ENCODE results near the gene CHI3L1.

The CHI3L1 gene

GRCh38 chr1:203165800-203166161 lies 20.7 kb downstream of the CHI3L1 start:
- Histone ChIP-seq H3K4me3 (no peak overlapping the region), H3K27ac (no peak overlapping the region)
- no peak for TF ChIP-seq CTCF (IDR thresholded peaks at IDR 0.05)
- DNase-seq (ENCODE audit: low spot score), result no peak

GRCh38 chr1:203165101-203165799 lies 21.3 kb downstream of the CHI3L1 start:
- Histone ChIP-seq H3K4me3 (no peak overlapping the region), H3K27ac (no peak overlapping the region)
- no peak for DNase-seq (ENCODE audit: low spot score)
- TF ChIP-seq CTCF (IDR thresholded peaks at IDR 0.05), result no peak

- H3K27ac ChIP-seq, result no peak overlapping the region
- no peak overlapping the region for H3K4me3 ChIP-seq
- no peak for TF ChIP-seq CTCF (IDR thresholded peaks at IDR 0.05)
- DNase-seq (ENCODE audit: low spot score), result no peak
Measured at GRCh38 chr1:203163891-203164635, 22.4 kb downstream of the CHI3L1 start.

- H3K27ac ChIP-seq, result no peak overlapping the region
- H3K4me3 ChIP-seq, result no peak overlapping the region
- no peak for DNase-seq (ENCODE audit: low spot score)
- TF ChIP-seq CTCF (IDR thresholded peaks at IDR 0.05), result no peak
Measured at GRCh38 chr1:203162403-203162802, 24.1 kb downstream of the CHI3L1 start.

GRCh38 chr1:203161703-203162102 lies 24.8 kb downstream of the CHI3L1 start:
- no peak for DNase-seq (ENCODE audit: low spot score)
- no peak for TF ChIP-seq CTCF (IDR thresholded peaks at IDR 0.05)
- Histone ChIP-seq H3K27ac (no peak overlapping the region), H3K4me3 (no peak overlapping the region)

GRCh38 chr1:203161175-203161574 lies 25.3 kb downstream of the CHI3L1 start:
- no peak for TF ChIP-seq CTCF (IDR thresholded peaks at IDR 0.05)
- no peak for DNase-seq (ENCODE audit: low spot score)
- H3K4me3 ChIP-seq, result no peak overlapping the region
- H3K27ac ChIP-seq, result no peak overlapping the region

GRCh38 chr1:203159844-203160243 lies 26.7 kb downstream of the CHI3L1 start:
- Histone ChIP-seq H3K27ac (no peak overlapping the region), H3K4me3 (no peak overlapping the region)
- no peak for DNase-seq (ENCODE audit: low spot score)
- TF ChIP-seq CTCF (IDR thresholded peaks at IDR 0.05), result no peak

Data from coronary artery (tissue), 2 donors.